ENCODE data around the gene PPP1R13B.

- TF ChIP-seq POLR2AphosphoS5 (IDR thresholded peaks at IDR 0.05; ENCODE audit: borderline replicate concordance, low read depth, low read length) (no peak), FOXP2 (optimal IDR thresholded peaks at IDR 0.05; ENCODE audit: control extremely low read depth, extremely low read length, insufficient read depth) (no peak), EZH2 (IDR thresholded peaks at IDR 0.05) (no peak)
Measured at GRCh38 chr14:103692159-103692558, 155.2 kb downstream of the PPP1R13B start.

Measured in SK-N-MC (cell line).